ENCODE results near the gene LRRC59.

The LRRC59 gene

DNA sequence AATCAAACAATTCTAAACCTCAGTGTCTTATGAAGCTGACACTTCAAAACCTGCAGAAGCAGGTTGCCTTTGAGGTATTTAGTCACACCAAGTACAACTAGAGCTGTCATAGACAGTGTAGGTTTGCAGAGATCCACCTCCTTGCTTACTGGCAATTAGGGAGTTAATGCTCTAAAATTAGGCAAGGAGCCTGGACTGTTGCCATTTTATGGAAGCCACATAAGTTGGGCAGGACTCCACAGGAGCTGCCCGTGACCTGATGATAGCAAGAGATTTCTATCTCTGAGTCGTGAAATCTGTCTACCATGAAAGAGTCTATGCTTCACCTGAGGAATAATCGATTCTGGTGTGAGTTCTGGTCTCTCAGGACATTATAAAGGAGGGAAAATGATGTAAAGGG is 15.4 kb downstream of the LRRC59 start:
- no peak for DNase-seq

DNA sequence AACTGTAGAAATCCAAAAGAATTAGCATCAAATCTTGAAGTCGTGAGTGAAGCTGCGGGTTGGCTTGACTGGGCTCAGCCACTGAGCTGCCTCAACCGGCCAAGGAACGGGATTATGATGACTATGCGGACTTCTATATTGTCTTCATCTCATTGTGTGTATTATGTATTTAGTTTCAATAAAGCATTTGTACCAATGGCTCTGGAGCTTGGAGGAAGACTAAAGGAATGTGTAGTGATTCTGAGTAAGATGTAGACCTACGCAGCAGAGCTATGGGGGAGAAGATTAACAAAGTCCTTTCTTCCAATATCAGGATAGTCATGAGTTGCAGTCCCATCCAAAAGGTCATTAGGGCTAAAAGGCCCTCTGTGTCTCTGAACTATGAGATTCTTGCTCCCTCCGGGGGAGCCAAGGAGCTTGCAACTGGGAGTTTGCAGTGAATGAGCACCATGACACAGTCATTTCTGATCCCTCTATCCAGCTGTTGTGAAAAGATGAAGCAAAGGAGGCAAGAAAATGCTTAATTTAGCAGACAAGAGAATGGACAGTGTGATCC is 16.0 kb downstream of the LRRC59 start:
- DNase-seq, result no peak

DNA sequence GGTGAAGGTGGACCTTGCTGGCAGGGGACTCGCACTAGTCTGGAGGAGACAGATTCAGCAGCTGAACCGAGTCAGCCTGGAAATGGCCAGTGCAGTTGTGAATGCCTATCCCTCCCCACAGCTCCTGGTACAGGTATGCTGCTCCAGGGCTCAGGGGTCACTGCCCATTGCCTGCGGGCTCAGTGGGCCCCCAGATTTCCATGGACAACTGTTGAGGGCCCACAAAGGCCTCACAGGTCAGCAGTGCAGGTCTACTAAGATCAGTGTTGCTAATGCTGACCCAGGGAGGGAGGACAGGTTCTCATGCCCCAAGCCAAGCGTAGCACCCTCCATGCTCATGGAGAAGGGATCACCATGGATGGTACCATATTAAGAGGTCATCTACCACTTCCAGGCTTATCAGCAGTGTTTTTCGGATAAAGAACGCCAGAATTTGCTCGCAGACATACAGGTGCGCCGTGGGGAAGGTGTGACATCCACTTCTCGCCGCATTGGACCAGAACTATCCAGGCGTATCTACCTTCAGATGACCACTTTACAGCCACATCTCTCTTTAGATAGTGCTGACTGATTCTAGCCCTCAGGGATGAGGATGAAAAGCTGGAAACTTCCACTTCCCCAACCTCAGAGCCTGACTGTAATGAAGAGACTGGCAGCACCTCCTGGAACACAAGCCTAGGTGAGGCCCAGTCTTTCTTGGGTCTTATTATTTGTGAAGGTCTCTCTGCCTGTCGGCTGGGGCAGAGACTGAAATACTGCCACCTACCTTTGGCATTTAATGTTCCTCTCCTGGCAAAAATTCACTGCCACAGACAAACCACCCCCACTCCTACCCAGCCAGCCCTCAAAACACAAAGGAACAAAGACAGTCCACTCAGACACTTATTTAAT is 16.7 kb downstream of the LRRC59 start:
- no peak for DNase-seq

DNA sequence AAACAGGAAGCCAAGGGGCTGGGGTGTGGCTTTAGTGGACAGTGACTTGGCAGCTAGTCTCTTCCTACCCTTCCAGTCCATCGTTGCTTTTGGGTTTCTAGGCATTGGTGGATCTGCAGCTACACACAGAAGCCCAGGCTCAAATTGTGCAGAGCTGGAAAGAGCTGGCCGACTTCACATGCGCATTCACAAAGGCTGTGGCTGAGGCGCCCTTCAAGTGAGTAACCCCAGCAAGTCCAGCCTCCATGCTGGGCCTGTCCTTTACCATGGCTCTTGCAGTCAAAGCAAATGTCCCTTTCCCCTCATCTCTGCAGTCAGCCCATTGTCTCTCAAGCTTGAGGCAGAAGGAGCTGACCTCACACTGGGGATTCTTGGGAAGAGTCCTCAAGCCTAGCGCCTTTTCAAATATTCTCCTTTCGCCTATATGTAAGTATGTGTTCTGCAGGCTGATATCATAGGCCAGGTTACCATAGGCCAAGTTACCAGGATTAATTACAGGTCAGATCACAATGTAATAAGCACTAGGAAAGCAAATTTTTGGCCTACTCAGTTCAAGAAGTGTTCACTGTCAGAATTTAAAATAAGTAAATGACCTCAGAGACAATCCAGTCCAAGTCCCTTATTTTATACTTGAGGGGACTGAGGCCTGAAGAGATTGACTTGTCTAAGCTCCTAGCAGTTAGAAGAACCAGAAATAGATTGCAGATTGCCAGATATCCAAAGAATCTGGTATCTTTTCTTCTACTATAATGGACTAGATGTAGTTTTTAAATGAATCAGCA is 17.8 kb downstream of the LRRC59 start:
- DNase-seq, result no peak

DNA sequence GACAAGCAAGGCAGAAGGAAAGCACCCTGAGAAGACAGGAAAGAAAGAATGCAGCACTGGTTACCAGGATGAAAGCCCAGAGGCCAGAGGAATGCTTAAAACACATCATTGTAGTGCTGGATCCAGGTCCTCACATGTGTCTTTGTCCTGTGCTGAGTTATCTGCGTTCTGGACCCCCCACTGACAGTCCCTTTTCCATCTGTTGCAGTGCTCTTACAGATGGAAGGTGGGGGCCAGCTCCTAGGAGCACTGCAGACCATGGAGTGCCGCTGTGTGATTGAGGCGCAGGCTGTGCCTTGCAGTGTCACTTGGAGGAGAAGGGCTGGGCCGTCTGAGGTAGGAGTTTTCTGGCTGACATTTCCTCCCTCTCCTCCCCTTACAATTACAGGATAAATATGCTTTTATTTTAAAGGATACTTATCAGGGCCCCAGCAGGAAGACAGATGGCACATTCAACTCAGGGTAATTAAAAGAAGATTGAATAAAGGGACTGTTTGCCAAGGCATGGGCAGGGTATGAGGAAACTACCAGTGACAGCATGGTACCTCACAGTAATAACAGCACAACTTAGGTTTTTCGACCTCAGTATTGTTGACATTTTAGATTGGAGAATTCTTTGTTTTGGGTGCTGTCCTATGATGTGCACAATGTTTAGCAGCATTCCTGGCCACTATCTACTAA is 21.3 kb downstream of the LRRC59 start:
- DNase-seq, result no peak

DNA sequence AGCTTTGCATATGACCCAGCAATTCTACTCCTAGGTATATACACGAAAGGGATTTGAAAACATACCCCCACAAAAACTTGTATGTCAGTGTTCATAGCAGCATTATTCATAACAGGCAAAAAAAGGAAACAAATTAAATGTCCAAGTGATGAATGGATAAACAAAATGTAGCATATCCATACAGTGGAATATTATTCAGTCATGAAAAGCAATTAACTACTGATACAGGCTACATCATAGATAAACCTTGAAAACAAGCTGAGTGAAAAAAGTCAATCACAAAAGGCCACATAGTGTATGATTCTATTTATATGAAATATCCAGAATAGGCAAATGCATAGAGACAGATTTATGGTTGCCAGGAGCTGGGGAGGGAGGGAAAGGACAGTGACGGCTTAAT is 23.6 kb downstream of the LRRC59 start:
- DNase-seq, result no peak

DNA sequence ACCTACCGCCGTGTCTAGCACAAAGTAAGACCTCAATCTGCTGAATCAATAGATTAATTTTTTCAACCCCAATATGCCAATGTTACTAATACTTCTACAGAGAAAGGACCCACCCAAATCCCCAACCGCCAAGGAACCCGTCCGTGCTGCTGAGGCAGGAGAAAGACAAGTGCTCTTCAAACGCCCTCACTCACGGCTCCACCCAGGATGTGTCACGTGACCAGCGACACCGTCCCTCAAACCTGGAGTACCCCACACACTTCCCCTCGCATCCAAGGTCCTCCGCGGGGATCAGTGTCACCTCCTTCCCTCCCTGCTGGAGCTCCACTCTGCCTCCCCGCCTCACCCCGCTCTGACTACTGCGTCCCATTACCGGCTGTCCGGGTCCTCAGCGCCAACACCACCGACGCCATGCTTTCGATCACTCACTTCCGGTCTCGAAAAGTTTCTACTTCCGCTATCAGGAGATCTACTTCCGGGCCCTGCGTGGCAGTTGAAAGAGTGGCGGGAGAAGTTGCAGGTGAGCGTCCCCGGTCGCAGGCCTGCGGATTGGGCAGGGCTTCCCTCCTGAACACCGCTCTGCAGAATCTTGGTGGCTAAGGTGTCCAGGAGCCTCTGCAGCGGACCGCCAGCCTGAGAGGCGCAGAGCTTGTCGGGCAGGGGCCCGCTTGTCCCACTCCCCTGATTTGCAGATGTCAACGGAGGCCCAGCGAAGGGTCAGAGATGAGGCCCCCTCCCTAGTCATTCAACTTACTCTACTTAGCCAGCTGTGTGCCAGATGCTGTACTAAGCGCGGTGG is 24.4 kb downstream of the LRRC59 start, which contains the start of the genes EME1 and MRPL27:
TSS of gene EME1 (plus strand) at position 472 of the 799 bp plus-strand sequence. CDS start 1,980 bp downstream, outside the sequence.
TSS of gene MRPL27 (minus strand) at position 427 of the 799 bp plus-strand sequence. CDS start at position 413, 14 bp downstream.
- no peak for DNase-seq

DNA sequence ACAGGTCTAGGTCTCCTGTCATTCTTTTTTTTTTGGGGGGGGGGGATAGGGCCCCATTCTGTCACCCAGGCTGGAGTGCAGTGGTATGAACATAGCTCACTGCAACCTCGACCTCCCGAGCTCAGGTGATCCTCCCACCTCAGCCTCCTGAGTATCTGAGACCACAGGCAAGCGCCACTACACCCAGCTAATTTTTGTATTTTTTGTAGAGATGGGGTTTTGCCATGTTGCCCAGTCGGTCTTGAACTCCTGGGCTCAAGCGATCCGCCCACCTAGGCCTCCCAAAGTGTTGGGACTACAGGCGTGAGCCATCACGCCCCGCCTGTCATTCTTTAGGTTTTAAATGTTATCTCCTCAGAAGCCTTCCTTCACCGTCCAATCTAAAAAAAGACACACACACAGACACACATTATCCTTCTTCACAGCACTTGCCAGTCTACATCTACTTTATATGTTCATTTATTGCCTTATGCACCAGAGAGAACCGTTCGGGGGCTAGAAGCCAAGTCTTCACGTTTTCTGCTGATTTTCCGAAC is 25.0 kb downstream of the LRRC59 start:
- DNase-seq, result no peak

DNA sequence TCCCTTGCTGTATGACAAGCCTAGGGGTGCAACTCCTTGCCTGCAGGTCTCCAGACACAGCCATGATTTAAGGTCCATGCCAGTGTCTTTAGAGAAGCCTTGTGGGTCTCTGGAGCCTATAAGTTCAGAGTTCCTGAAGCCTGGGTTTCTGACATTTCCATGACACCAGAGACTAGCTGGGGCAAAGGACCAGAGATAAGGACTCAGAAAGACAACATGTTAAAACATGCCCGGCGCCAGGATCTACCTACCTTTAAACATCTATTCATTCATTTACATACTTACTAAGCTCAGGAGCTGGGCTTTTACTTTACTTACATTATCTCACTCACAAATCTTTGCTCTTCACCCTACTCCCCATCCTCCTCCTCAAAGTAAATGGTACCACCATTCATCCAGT is 25.8 kb downstream of the LRRC59 start:
- no peak for DNase-seq

DNA sequence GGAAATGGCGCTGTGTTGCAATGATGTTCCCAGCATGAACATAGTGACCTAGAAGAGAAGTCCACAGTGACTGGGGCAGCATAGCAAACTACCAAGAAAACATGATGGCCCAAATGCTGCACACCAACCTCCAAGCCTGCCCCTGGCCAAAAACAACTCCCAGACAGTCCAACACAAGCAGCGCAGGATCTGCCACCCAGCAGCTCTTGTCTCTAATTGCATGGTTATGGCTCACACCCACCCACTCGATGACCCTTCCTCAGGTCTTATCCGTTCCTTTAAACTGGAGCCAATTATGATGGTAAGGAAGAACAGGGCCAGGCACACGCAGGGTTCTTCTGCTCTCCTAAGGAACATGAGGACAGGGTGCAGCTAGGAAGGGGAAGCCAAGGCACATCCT is 27.3 kb downstream of the LRRC59 start:
- DNase-seq, result no peak

DNA sequence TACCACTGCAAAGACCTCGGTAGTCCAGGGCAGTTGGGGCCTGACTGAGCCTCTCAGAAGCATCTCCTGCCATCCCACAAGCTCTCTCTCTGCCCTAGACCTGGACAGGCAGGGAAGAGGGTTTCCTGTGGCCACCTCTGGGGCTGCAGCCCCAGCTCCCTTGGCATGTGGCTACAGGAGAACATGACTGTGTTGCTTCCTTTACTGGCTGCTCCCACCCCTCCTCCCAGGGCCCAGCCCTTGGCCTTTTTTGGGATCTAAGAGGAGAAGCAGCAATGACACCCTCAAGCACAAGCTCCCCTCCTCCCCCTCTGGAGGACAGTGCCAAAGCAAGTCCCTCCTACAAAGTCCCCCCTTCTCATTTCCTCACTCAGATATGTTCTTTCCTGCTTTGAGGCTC is 29.9 kb downstream of the LRRC59 start:
- no peak for DNase-seq

DNA sequence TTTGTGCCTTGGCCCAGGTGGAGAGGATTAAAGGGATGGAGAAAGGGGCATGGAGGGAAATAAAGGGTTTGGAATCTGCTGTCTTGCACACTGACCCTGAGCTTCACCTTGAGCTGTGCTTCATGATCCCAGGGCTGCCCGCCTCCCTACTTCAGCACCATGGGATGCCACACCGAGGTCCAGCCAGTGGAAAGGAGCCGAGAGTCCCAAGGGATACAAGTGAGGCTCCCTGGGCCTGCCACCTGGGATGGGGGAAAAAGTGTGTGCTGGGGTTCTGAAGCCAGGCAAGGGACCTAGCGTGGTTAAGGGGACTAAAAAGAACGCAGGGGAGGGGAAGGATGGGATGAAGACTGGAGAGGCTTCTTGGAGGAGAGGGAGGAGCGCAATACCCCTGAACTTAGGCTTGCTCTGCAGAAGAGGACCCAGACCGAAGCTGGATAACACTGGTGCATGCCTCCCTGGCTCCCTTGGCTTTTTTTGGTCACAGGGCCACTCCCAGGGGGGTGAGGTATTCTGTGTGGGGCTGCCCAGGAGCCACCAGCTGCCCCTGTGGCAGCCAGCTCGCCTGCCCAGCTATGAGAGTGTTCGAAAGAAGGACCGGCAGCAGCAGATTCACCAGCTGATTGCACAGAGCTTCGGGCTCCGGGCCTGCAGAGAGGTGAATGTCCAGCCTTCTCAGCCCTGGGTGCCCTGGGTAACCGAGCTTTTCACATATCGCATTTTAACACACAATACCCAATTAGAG is 31.5 kb downstream of the LRRC59 start:
- DNase-seq, result no peak

DNA sequence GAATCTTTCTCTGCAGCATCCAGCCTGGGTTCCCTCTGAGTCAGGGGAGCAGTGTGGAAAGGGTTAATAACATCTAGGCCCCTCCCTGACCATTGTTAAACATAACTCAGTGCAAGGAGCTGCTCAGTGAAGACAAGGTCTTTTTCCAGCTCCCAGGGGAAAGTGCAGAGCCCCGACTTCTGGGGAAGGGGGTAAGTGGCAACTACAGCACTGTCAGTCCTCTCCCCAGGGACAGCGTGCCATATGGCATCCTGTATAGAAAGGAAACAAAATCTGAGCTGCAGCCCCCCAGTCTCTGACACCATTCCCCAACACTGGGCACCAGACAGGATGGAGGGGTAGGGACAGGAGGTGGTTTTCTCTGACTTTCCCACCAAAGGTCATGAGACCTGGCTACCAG is 32.2 kb downstream of the LRRC59 start:
- no peak for DNase-seq

DNA sequence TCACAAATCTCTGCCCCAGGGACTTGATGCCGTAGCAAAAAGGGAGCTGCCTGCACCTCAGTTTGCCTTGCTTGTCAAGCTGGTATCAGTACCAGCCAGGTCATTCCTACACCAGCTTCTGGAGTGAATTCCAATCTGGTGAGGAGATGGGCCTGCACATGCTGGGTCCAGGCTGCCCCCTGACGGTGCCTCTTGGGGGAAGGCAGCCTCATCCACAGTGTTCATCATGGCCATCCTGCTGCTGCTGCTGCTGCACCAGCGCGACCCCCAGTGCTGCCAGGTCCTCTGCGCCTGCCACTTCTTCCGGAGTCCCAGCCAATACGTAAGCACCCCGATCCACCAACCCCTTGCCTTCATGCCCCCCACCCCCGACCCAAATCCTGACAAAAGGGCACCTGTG is 32.6 kb downstream of the LRRC59 start:
- no peak for DNase-seq

DNA sequence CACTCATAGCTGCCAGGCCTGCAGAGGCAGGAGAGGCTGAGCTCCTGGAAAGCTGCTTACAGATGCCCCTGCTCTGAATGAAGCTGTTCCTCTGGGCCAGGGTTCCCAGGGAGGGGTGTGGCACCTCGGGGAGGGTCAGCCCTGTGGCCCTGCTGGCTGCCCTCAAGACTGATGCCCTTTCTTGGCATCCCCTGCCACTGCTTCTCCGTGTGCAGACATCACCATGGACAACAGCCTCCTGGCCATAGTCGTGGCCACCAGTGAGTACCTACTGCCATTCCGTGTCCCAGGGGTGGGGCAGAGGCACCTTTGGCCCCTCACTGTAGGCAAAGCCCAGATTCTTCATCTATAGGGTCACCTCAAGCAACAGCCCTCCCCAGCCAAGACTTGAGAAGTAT is 33.3 kb downstream of the LRRC59 start:
- no peak for DNase-seq

DNA sequence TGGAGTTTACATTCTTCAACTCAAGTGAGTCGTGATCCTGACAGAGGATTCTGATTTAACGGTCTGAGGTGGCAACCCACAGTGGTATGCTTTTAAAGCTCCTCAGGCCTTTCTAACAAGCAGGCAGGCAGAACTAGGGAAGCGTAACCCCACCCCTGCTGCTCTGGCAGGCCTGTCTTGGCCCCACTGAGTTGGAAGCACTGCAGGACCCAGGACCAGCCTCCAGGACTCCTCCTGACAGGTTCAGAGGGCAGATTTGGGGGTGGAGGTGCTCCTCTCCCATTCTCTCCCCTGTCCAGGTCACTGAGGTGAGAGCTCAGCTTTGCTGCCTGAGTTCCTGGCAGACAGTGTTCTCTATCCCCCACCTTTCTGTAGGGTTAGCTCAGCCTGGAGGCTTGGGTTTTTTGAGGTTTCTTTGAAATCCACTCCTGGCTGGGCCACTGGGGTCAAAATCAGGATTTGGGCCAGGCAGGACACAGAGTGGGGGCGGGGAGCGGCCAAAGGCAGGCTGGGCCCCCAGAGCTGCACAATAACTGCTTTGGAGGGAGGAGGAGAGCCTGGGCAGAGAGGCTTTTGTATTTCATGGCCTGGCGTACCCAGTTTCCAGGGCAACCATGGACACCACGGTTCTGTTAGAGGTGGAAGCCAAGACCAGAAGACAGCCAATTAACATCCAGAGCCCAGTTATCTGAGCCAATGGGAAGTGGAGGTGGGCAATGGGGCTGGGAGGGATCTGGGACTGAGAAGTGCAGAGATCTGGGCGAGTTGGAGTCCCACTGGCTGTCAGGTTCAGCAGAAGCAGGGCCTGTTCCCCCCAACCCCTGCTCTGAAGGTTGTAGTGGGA is 33.9 kb downstream of the LRRC59 start:
- no peak for DNase-seq

DNA sequence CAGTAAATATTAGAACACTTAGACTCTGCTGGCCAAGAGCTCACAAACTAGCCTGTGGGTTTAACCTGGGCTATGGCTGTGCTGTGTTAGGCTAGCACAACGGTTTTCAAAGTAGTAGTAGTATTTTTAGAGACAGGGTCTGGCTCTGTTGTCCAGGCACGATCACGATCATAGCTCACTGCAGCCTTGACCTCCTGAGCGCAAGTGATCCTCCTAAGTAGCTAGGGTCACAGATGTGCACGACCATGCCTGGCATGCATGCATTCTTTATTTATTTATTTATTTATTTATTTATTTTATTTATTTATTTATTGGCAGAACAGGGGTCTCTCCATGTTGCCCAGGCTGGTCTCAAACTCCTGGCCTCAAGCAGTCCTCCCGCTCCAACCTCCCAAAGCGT is 34.7 kb downstream of the LRRC59 start:
- DNase-seq, result no peak

DNA sequence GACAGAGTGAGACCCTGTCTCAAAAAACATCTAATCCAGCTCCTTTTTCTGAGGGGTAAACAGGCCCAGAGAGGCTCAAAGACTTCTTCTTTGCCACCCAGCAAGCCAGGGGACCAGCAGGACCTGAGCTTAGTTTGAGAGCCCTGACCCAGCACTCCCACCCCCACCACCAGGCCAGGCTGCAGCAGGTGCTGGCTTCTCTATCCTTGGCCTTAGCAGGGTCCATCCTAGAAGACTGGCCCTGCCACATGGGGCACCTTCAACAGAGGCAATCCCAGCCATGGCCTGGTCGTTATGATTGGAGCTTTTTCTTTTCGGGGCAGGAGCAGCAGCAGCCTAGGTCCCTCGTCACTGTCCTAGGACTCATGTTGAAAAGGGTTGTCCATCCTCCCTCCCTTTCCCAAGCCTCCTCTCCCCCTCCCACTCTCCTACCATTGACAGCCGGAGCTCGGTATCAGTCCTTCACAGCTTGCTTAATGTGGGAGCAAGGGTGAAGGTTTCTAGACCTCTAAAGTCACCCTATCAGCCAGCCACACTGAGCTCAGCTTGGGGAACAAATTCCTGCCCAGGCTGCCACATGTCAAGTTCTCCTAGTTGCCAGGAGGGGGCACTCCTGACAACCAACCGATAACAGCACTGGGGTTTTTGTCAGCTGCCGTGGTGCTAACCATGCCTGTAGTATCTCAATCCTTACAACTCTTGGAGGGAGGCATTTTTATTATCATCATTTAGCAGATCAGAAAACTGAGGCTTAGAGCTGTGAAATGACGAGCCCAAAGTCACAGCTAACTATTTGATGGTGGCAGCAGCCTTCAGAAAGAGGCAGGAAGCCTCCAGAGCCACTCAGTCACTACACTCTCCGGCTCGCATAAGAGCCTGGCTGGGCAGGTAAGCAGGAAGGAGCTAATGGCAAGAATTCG is 35.5 kb downstream of the LRRC59 start:
- DNase-seq, result no peak

Data from cortex of kidney (tissue), 1 donor.